IMR-90 (cell line): ENCODE results near the gene POLR1D. TPM values are rescaled to one million over a fixed set of nuclear protein-coding genes. Genes with fewer than 3 reads are reported as not detected.

ENCODE experiments used
- ATAC-seq: fragments of 200-7000 bp; cut with Tn5 transposase; 2 replicates; pipeline ENCODE4 v1.9.1; 2020; ENCODE audit warnings: low read depth, mild to moderate bottlenecking, moderate library complexity
- BruUV-seq: library from RNA; stranded (reverse); fragments of 400-500 nt; replicated peaks from 2 replicates; lab custom pipeline; 2021; lab: Mats Ljungman, UMichigan
- CTCF ChIA-PET: fragments of 300-600 bp; formaldehyde crosslinking; extraction: SDS; loops from one replicate; lab custom pipeline; 2021; ENCODE audit warnings: antibody characterized with exemption; lab: Yijun Ruan, JAX
- POLR2A ChIA-PET: fragments of 300-600 bp; sonication (Branson Sonifier 250); formaldehyde crosslinking; loops from one replicate; lab custom pipeline; 2022; ENCODE audit warnings: antibody characterized with exemption; ENCODE audit not compliant: unreplicated experiment; lab: Charles Lee
- DNase-seq: peaks from one replicate; pipeline ENCODE4 v3.0.0; 2013
- H2AFZ ChIP-seq: replicated peaks from 2 replicates; pipeline ENCODE3; 2013; ENCODE audit warnings: low read length, mild to moderate bottlenecking; ENCODE audit not compliant: poor library complexity
- H2AK5ac ChIP-seq: 2 replicates; pipeline ENCODE4 v1.6.1; 2013; ENCODE audit warnings: low read depth, low read length, inconsistent platforms
- H2AK9ac ChIP-seq: replicated peaks from 2 replicates; pipeline ENCODE3; 2013; ENCODE audit warnings: mild to moderate bottlenecking, low read depth, low read length, moderate library complexity; ENCODE audit not compliant: poor library complexity
- H2BK120ac ChIP-seq: 2 replicates; pipeline ENCODE4 v1.6.1; 2013; ENCODE audit warnings: low read depth, low read length, inconsistent platforms
- H2BK15ac ChIP-seq: 3 replicates; pipeline ENCODE4 v1.6.1; 2013; ENCODE audit warnings: low read depth, low read length, inconsistent platforms
- H2BK20ac ChIP-seq: 2 replicates; pipeline ENCODE4 v1.6.1; 2013; ENCODE audit warnings: low read depth, mild to moderate bottlenecking, inconsistent platforms, low read length, moderate library complexity
- H2BK5ac ChIP-seq: 2 replicates; pipeline ENCODE4 v1.6.1; 2013; ENCODE audit warnings: mild to moderate bottlenecking, low read depth, low read length, inconsistent platforms; ENCODE audit not compliant: poor library complexity, severe bottlenecking
- H3K14ac ChIP-seq: replicated peaks from 2 replicates; pipeline ENCODE4 v1.6.1; 2013; ENCODE audit warnings: low read depth, low read length, inconsistent platforms
- H3K18ac ChIP-seq: 2 replicates; pipeline ENCODE4 v1.6.1; 2013; ENCODE audit warnings: low read depth, low read length, control low read depth
- H3K23ac ChIP-seq: 2 replicates; pipeline ENCODE4 v1.6.1; 2013; ENCODE audit warnings: low read depth, low read length, inconsistent platforms
- H3K27ac ChIP-seq: 2 replicates; pipeline ENCODE4 v1.5.1; 2013; ENCODE audit warnings: mild to moderate bottlenecking, control low read depth, low read length; ENCODE audit not compliant: insufficient read depth
- H3K27me3 ChIP-seq: 2 replicates; pipeline ENCODE4 v1.6.1; 2013; ENCODE audit warnings: low read length; ENCODE audit not compliant: control insufficient read depth, insufficient read depth
- H3K36me3 ChIP-seq: 2 replicates; pipeline ENCODE4 v1.6.1; 2013; ENCODE audit warnings: low read length, mixed read lengths; ENCODE audit not compliant: control insufficient read depth, insufficient read depth
- H3K4ac ChIP-seq: 2 replicates; pipeline ENCODE4 v1.6.1; 2013; ENCODE audit warnings: low read depth, low read length, inconsistent platforms
- H3K4me1 ChIP-seq: 2 replicates; pipeline ENCODE4 v1.6.1; 2013; ENCODE audit warnings: low read length, mixed read lengths; ENCODE audit not compliant: control insufficient read depth, insufficient read depth
- H3K4me2 ChIP-seq: 2 replicates; pipeline ENCODE4 v1.6.1; 2013; ENCODE audit warnings: low read depth, mild to moderate bottlenecking, control low read depth, low read length, moderate library complexity
- H3K4me3 ChIP-seq: 2 replicates; pipeline ENCODE4 v1.5.1; 2013; ENCODE audit warnings: low read depth, mild to moderate bottlenecking, control low read depth, low read length, moderate library complexity; ENCODE audit not compliant: insufficient read depth
- H3K56ac ChIP-seq: 2 replicates; pipeline ENCODE4 v1.6.1; 2013; ENCODE audit warnings: low read length, inconsistent platforms; ENCODE audit not compliant: insufficient read depth; ENCODE audit errors: extremely low read depth
- H3K79me1 ChIP-seq, 2 experiments: 2 replicates each; pipeline ENCODE4 v1.6.1; 2013; ENCODE audit warnings: low read length in 2 of 2, inconsistent platforms in 1 of 2, low read depth in 1 of 2
- H3K9ac ChIP-seq: 2 replicates; pipeline ENCODE4 v1.6.1; 2013; ENCODE audit warnings: low read depth, low read length, control low read depth
- H3K9me1 ChIP-seq: 2 replicates; pipeline ENCODE4 v1.6.1; 2013; ENCODE audit warnings: low read length, inconsistent platforms; ENCODE audit not compliant: insufficient read depth
- H3K9me3 ChIP-seq: 2 replicates; pipeline ENCODE4 v1.6.1; 2013; ENCODE audit warnings: low read length; ENCODE audit not compliant: control insufficient read depth, insufficient read depth
- H4K20me1 ChIP-seq: 2 replicates; pipeline ENCODE4 v1.6.1; 2013; ENCODE audit warnings: low read length, inconsistent platforms; ENCODE audit not compliant: insufficient read depth
- H4K5ac ChIP-seq: 2 replicates; pipeline ENCODE4 v1.6.1; 2013; ENCODE audit warnings: mild to moderate bottlenecking, low read depth, low read length, control low read depth
- H4K8ac ChIP-seq, 2 experiments: 2 replicates each; pipeline ENCODE4 v1.6.1; 2013; ENCODE audit warnings: low read depth in 2 of 2, low read length in 2 of 2, control low read depth in 1 of 2, inconsistent platforms in 1 of 2
- H4K91ac ChIP-seq: 2 replicates; pipeline ENCODE4 v1.6.1; 2013; ENCODE audit warnings: low read depth, low read length, inconsistent platforms; ENCODE audit not compliant: insufficient read depth
- BHLHE40 ChIP-seq: fragments of 150-350 bp; IDR thresholded peaks from 2 replicates; pipeline ENCODE4 v1.6.1; 2016; ENCODE audit warnings: mild to moderate bottlenecking, low read depth, low read length
- CEBPB ChIP-seq: IDR thresholded peaks from 2 replicates; pipeline ENCODE4 v1.6.1; 2012; ENCODE audit warnings: low read depth, low read length, improper control_type of control experiment
- POLR2A ChIP-seq: IDR thresholded peaks from 2 replicates; pipeline ENCODE4 v1.6.1; 2012; ENCODE audit warnings: mild to moderate bottlenecking, low read depth, low read length
- WGBS, 2 experiments: methylation state at CpG; one replicate each; pipeline versions ENCODE4 v1.1.5 to v1.1.7; 2013; ENCODE audit warnings: missing lambda C conversion rate in 2 of 2; ENCODE audit not compliant: insufficient read length in 1 of 2; ENCODE audit errors: extremely low coverage in 2 of 2; 5-methylcytosine and 5-hydroxymethylcytosine counted together
- dilution Hi-C: fragments of 300-500 bp; cut with HindIII; formaldehyde crosslinking; loops from one replicate; pipeline ENCODE4 v1.14.3; 2018; ENCODE audit warnings: low sequenced_read_pairs; ENCODE audit not compliant: unreplicated experiment
- in situ Hi-C: fragments of 300-500 bp; cut with MboI; formaldehyde crosslinking; loops from 3 replicates; pipeline ENCODE4 v1.14.3; 2019; ENCODE audit warnings: low sequenced_read_pairs, inconsistent platforms, mixed read lengths
- intact Hi-C: fragments of 100-400 bp; cut with micrococcal nuclease; formaldehyde crosslinking; loops from 2 replicates; pipeline ENCODE4 v1.10.0; 2022
- polyA plus RNA-seq, 3 experiments: library from polyadenylated mRNA; depleted of rRNA; stranded (reverse); fragments of >200 nt; gene quantifications; 2 replicates each; pipeline ENCODE4 v1.2.3, GENCODE V29; 2012; ENCODE audit warnings: low replicate concordance in 1 of 3
- total RNA-seq: library from RNA; depleted of rRNA; stranded (reverse); fragments of >200 nt; gene quantifications from 2 replicates; pipeline ENCODE4 v1.2.3, GENCODE V29; 2012
- TF ChIP-seq, protein P1 (sequence below): fragments of 150-350 bp; IDR thresholded peaks from 2 replicates; pipeline ENCODE4 v1.6.1; 2017; ENCODE audit warnings: mild to moderate bottlenecking, antibody characterized with exemption, low read length, low read depth
- TF ChIP-seq, protein P2 (sequence below): conservative IDR thresholded peaks from 2 replicates; pipeline ENCODE4 v1.5.1; 2012; ENCODE audit warnings: mild to moderate bottlenecking, low read depth, low read length, improper control_type of control experiment

POLR1D gene
- total and polyA plus RNA-seq, 2 of the 4 experiments (the other 2 are of a cell fraction) = 65.4 to 110 TPM

DNA sequence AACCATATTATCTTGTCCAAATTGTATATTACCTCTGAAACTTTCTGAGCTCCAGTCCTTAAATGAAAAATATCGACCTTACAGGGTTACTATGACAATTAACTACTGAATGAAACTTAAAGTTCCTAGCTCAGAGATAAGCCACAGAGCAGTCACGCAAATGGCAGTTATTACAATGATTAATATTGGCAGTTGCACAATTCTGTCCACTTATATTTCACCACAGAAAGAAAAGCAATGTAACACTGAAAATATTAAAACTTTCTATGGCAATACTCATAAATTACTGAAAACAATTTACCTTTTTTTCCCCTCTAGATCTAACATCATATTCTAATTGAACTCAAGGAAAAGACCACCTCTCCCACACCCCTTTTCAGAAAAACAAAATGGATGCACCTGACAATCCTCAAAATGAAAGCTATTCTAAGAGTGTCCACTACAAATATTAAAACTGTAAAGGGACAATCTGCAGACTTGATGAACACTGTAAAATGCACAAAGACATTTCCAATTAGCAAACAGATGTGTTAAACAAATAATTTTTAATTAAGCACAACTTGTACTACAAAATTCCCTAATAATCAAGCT is 16.0 kb upstream of the POLR1D start:
- CTCF ChIA-PET = interaction anchor here (0.8 kb wide), 1 partner anchor 244 kb away, joined by 4 read pairs; no protein-coding TSS in a partner anchor

More for the DNA sequence above, 16.0 kb upstream of the POLR1D start:
- no peak overlapping the region for H2BK120ac ChIP-seq
- H3K4me2 ChIP-seq = no peak overlapping the region
- no peak overlapping the region for H3K4me3 ChIP-seq
- no peak overlapping the region for H2BK5ac ChIP-seq
- H3K18ac ChIP-seq = no peak overlapping the region
- intact Hi-C loops (no loop called here), in situ Hi-C loops (loop anchor here (25.0 kb wide), 1 partner anchor 618 kb away; no protein-coding TSS in a partner anchor), dilution Hi-C loops (no loop called here)
- no peak overlapping the region for H3K27ac ChIP-seq
- H3K56ac ChIP-seq = no peak overlapping the region
- DNase-seq (peak; percentile 33), ATAC-seq (no peak)
- no peak overlapping the region for H2AK5ac ChIP-seq
- no peak overlapping the region for H4K5ac ChIP-seq
- no peak overlapping the region for H3K23ac ChIP-seq
- 0 out of 2 replicates have a peak, but pooled peaks cover 2% of the 10 kb centered on the region for H3K9me1 ChIP-seq
- H3K9me3 ChIP-seq = no peaks in the 10 kb centered on the region
- H2BK15ac ChIP-seq = no peak overlapping the region
- peaks cover 4 to 20% of the 10 kb centered on the region in 2 experiments for H3K79me1 ChIP-seq
- no peak overlapping the region for H4K8ac ChIP-seq
- H3K4ac ChIP-seq = no peak overlapping the region
- no peaks in the 10 kb centered on the region for H4K20me1 ChIP-seq
- no peak overlapping the region for H4K91ac ChIP-seq
- no peaks in the 10 kb centered on the region for H3K36me3 ChIP-seq
- no CpG with 5 or more reads among the region's 2 CpGs for WGBS, 2 experiments
- BruUV-seq = no TSS peak
- no peak overlapping the region for H3K14ac ChIP-seq
- H2AFZ ChIP-seq = no peak overlapping the region
- H2AK9ac ChIP-seq = no peak overlapping the region
- POLR2A ChIA-PET = no interaction called here
- no peak for TF ChIP-seq BHLHE40
- TF ChIP-seq, protein P1, sequence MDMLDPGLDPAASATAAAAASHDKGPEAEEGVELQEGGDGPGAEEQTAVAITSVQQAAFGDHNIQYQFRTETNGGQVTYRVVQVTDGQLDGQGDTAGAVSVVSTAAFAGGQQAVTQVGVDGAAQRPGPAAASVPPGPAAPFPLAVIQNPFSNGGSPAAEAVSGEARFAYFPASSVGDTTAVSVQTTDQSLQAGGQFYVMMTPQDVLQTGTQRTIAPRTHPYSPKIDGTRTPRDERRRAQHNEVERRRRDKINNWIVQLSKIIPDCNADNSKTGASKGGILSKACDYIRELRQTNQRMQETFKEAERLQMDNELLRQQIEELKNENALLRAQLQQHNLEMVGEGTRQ = no peak
- TF ChIP-seq POLR2A = no peak
- peak; percentile 88 for TF ChIP-seq CEBPB
- TF ChIP-seq, protein P2, sequence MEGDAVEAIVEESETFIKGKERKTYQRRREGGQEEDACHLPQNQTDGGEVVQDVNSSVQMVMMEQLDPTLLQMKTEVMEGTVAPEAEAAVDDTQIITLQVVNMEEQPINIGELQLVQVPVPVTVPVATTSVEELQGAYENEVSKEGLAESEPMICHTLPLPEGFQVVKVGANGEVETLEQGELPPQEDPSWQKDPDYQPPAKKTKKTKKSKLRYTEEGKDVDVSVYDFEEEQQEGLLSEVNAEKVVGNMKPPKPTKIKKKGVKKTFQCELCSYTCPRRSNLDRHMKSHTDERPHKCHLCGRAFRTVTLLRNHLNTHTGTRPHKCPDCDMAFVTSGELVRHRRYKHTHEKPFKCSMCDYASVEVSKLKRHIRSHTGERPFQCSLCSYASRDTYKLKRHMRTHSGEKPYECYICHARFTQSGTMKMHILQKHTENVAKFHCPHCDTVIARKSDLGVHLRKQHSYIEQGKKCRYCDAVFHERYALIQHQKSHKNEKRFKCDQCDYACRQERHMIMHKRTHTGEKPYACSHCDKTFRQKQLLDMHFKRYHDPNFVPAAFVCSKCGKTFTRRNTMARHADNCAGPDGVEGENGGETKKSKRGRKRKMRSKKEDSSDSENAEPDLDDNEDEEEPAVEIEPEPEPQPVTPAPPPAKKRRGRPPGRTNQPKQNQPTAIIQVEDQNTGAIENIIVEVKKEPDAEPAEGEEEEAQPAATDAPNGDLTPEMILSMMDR = no peak
- no peak overlapping the region for H2BK20ac ChIP-seq
- H3K9ac ChIP-seq = no peak overlapping the region
- H3K27me3 ChIP-seq = no peaks in the 10 kb centered on the region
- no peaks in the 10 kb centered on the region for H3K4me1 ChIP-seq
